SK-N-SH treated with all-trans-retinoic acid at 6 μM for 48 hours (cell line): ENCODE results near the gene NUP98.

Source experiments
- ATAC-seq: fragments of 200-7000 bp; cut with Tn5 transposase; 3 replicates; pipeline ENCODE4 v1.9.1; 2020; ENCODE audit warnings: mild to moderate bottlenecking, moderate library complexity
- ARNTL ChIP-seq: fragments of 450-650 bp; formaldehyde crosslinking; IDR thresholded peaks from 2 replicates; pipeline ENCODE4 v1.5.0; 2020; ENCODE audit warnings: low read depth, mild to moderate bottlenecking, moderate library complexity, borderline replicate concordance
- BACH2 ChIP-seq: fragments of 250-450 bp; sonication (Bioruptor Pico); IDR thresholded peaks from 2 replicates; pipeline ENCODE4 v1.9.0; 2021; ENCODE audit warnings: mild to moderate bottlenecking, borderline replicate concordance
- CSDC2 ChIP-seq: fragments of 250-450 bp; sonication (Bioruptor Pico); IDR thresholded peaks from 2 replicates; pipeline ENCODE4 v1.5.0; 2020; ENCODE audit warnings: mild to moderate bottlenecking, moderate library complexity
- ESRRG ChIP-seq: fragments of 250-450 bp; sonication (Bioruptor Pico); IDR thresholded peaks from 2 replicates; pipeline ENCODE4 v1.6.1; 2021; ENCODE audit warnings: mild to moderate bottlenecking
- GLIS3 ChIP-seq: fragments of 250-450 bp; sonication (Bioruptor Pico); IDR thresholded peaks from 2 replicates; pipeline ENCODE4 v1.5.0; 2020; ENCODE audit warnings: mild to moderate bottlenecking, moderate library complexity
- ISL1 ChIP-seq: fragments of 250-450 bp; sonication (Bioruptor Pico); IDR thresholded peaks from 2 replicates; pipeline ENCODE4 v2.1.2; 2022; ENCODE audit warnings: mild to moderate bottlenecking, moderate library complexity
- OSR1 ChIP-seq: fragments of 250-450 bp; sonication (Bioruptor Pico); IDR thresholded peaks from 2 replicates; pipeline ENCODE4 v1.8.0; 2022; ENCODE audit warnings: moderate library complexity, mild to moderate bottlenecking, inconsistent platforms
- RARB ChIP-seq: fragments of 250-450 bp; sonication (Bioruptor Pico); IDR thresholded peaks from 2 replicates; pipeline ENCODE4 v1.8.0; 2021; ENCODE audit warnings: mild to moderate bottlenecking, moderate library complexity
- SNAI2 ChIP-seq: fragments of 250-450 bp; sonication (Bioruptor Pico); IDR thresholded peaks from 2 replicates; pipeline ENCODE4 v1.5.0; 2020; ENCODE audit warnings: mild to moderate bottlenecking, moderate library complexity
- TCF4 ChIP-seq: fragments of 250-450 bp; sonication (Bioruptor Pico); IDR thresholded peaks from 2 replicates; pipeline ENCODE4 v1.8.0; 2021; ENCODE audit warnings: mild to moderate bottlenecking, moderate library complexity, borderline replicate concordance
- TOX ChIP-seq: fragments of 250-450 bp; sonication (Bioruptor Pico); IDR thresholded peaks from 2 replicates; pipeline ENCODE4 v1.8.0; 2021; ENCODE audit warnings: mild to moderate bottlenecking, moderate library complexity, borderline replicate concordance
- ZC3H10 ChIP-seq: fragments of 250-450 bp; sonication (Bioruptor Pico); IDR thresholded peaks from 2 replicates; pipeline ENCODE4 v1.5.1; 2021; ENCODE audit warnings: mild to moderate bottlenecking, moderate library complexity
- ZFP30 ChIP-seq: fragments of 450-650 bp; formaldehyde crosslinking; IDR thresholded peaks from 2 replicates; pipeline ENCODE4 v1.5.0; 2022; ENCODE audit warnings: mild to moderate bottlenecking, moderate library complexity
- ZNF565 ChIP-seq: fragments of 450-650 bp; formaldehyde crosslinking; conservative IDR thresholded peaks from 2 replicates; pipeline ENCODE4 v1.5.0; 2020; ENCODE audit warnings: low read depth, mild to moderate bottlenecking, moderate library complexity
- ZNF8 ChIP-seq: fragments of 450-650 bp; formaldehyde crosslinking; IDR thresholded peaks from 2 replicates; pipeline ENCODE4 v1.5.0; 2020; ENCODE audit warnings: mild to moderate bottlenecking, moderate library complexity
- TF ChIP-seq, protein P1 (sequence below): fragments of 250-450 bp; sonication (Bioruptor Pico); IDR thresholded peaks from 2 replicates; pipeline ENCODE4 v1.5.0; 2020; ENCODE audit warnings: mild to moderate bottlenecking, moderate library complexity
- TF ChIP-seq, protein P2 (sequence below): fragments of 250-450 bp; sonication (Bioruptor Pico); IDR thresholded peaks from 2 replicates; pipeline ENCODE4 v1.8.0; 2020; ENCODE audit warnings: mild to moderate bottlenecking, moderate library complexity, borderline replicate concordance
- TF ChIP-seq, protein P3 (sequence below): fragments of 250-450 bp; sonication (Bioruptor Pico); IDR thresholded peaks from 2 replicates; pipeline ENCODE4 v1.5.1; 2021; ENCODE audit warnings: mild to moderate bottlenecking, moderate library complexity
- TF ChIP-seq, protein P4 (sequence below): fragments of 250-450 bp; sonication (Bioruptor Pico); IDR thresholded peaks from 2 replicates; pipeline ENCODE4 v1.5.1; 2020; ENCODE audit warnings: low read depth, mild to moderate bottlenecking, moderate library complexity
- TF ChIP-seq, protein P5 (sequence below): fragments of 250-450 bp; sonication (Bioruptor Pico); IDR thresholded peaks from 2 replicates; pipeline ENCODE4 v1.8.0; 2021; ENCODE audit warnings: low read depth, mild to moderate bottlenecking, moderate library complexity, borderline replicate concordance

NUP98 gene

DNA sequence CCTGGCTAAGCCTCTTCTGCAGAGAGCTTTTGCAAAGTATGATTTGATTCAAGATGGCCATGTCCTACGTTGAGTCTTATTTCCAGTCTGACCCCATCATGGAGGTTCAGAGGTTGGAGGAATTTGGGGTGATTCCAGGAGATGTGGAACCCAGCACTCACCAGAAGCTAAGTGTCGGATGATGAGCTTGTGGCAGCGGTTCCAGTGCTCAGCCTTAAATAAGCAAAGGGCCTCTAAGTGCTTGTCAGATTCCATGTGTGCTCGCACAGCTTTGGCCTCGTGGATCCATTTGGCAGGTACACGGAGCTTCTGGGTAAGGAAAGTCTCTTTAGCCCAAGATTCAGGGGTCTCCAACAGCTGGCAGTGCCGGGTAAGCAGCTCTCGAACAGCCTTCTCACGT is 114.3 kb downstream of the NUP98 start:
- no peak for ATAC-seq
- TF ChIP-seq, protein P1, sequence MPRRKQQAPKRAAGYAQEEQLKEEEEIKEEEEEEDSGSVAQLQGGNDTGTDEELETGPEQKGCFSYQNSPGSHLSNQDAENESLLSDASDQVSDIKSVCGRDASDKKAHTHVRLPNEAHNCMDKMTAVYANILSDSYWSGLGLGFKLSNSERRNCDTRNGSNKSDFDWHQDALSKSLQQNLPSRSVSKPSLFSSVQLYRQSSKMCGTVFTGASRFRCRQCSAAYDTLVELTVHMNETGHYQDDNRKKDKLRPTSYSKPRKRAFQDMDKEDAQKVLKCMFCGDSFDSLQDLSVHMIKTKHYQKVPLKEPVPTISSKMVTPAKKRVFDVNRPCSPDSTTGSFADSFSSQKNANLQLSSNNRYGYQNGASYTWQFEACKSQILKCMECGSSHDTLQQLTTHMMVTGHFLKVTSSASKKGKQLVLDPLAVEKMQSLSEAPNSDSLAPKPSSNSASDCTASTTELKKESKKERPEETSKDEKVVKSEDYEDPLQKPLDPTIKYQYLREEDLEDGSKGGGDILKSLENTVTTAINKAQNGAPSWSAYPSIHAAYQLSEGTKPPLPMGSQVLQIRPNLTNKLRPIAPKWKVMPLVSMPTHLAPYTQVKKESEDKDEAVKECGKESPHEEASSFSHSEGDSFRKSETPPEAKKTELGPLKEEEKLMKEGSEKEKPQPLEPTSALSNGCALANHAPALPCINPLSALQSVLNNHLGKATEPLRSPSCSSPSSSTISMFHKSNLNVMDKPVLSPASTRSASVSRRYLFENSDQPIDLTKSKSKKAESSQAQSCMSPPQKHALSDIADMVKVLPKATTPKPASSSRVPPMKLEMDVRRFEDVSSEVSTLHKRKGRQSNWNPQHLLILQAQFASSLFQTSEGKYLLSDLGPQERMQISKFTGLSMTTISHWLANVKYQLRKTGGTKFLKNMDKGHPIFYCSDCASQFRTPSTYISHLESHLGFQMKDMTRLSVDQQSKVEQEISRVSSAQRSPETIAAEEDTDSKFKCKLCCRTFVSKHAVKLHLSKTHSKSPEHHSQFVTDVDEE (CRISPR knock-in tag), result no peak
- TF ChIP-seq, protein P2, sequence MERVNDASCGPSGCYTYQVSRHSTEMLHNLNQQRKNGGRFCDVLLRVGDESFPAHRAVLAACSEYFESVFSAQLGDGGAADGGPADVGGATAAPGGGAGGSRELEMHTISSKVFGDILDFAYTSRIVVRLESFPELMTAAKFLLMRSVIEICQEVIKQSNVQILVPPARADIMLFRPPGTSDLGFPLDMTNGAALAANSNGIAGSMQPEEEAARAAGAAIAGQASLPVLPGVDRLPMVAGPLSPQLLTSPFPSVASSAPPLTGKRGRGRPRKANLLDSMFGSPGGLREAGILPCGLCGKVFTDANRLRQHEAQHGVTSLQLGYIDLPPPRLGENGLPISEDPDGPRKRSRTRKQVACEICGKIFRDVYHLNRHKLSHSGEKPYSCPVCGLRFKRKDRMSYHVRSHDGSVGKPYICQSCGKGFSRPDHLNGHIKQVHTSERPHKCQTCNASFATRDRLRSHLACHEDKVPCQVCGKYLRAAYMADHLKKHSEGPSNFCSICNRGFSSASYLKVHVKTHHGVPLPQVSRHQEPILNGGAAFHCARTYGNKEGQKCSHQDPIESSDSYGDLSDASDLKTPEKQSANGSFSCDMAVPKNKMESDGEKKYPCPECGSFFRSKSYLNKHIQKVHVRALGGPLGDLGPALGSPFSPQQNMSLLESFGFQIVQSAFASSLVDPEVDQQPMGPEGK, result no peak
- no peak for TF ChIP-seq GLIS3
- no peak for TF ChIP-seq ZC3H10 (CRISPR knock-in tag)
- no peak for TF ChIP-seq SNAI2 (CRISPR knock-in tag)
- TF ChIP-seq, protein P3, sequence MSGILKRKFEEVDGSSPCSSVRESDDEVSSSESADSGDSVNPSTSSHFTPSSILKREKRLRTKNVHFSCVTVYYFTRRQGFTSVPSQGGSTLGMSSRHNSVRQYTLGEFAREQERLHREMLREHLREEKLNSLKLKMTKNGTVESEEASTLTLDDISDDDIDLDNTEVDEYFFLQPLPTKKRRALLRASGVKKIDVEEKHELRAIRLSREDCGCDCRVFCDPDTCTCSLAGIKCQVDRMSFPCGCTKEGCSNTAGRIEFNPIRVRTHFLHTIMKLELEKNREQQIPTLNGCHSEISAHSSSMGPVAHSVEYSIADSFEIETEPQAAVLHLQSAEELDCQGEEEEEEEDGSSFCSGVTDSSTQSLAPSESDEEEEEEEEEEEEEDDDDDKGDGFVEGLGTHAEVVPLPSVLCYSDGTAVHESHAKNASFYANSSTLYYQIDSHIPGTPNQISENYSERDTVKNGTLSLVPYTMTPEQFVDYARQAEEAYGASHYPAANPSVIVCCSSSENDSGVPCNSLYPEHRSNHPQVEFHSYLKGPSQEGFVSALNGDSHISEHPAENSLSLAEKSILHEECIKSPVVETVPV (CRISPR knock-in tag), result no peak
- TF ChIP-seq ARNTL (CRISPR knock-in tag), result no peak
- no peak for TF ChIP-seq RARB
- TF ChIP-seq OSR1 (CRISPR knock-in tag), result no peak
- TF ChIP-seq CSDC2 (CRISPR knock-in tag), result no peak
- no peak for TF ChIP-seq ISL1 (CRISPR knock-in tag)
- TF ChIP-seq ESRRG (CRISPR knock-in tag), result no peak
- no peak for TF ChIP-seq BACH2 (CRISPR knock-in tag)
- no peak for TF ChIP-seq ZFP30 (CRISPR knock-in tag)

DNA sequence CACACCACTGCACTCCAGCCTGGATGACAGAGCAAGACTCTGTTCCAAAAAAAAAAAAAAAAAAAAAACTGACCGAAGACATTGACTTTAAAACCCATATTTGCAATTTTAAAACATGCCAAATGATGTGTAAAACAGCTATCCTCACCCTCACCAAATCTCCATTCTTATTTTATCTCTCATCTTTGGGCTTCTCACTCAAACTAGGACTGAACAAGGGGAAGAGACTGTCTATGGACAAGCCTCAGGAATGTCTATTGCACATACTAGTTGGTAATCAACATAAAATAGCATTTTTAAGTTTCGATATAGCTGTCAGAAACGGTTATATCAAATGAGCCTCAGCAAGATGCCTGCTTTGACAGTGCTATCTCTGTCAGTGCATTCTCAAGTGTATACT is 118.3 kb downstream of the NUP98 start:
- no peak for TF ChIP-seq TCF4 (CRISPR knock-in tag)
- TF ChIP-seq ZFP30 (CRISPR knock-in tag), result no peak
- TF ChIP-seq ISL1 (CRISPR knock-in tag), result no peak
- TF ChIP-seq ZC3H10 (CRISPR knock-in tag), result no peak
- TF ChIP-seq SNAI2 (CRISPR knock-in tag), result no peak
- TF ChIP-seq ZNF565 (CRISPR knock-in tag), result no peak
- no peak for TF ChIP-seq BACH2 (CRISPR knock-in tag)
- TF ChIP-seq TOX (CRISPR knock-in tag), result no peak
- TF ChIP-seq, protein P1 (CRISPR knock-in tag), result no peak
- no peak for TF ChIP-seq RARB
- TF ChIP-seq, protein P4, sequence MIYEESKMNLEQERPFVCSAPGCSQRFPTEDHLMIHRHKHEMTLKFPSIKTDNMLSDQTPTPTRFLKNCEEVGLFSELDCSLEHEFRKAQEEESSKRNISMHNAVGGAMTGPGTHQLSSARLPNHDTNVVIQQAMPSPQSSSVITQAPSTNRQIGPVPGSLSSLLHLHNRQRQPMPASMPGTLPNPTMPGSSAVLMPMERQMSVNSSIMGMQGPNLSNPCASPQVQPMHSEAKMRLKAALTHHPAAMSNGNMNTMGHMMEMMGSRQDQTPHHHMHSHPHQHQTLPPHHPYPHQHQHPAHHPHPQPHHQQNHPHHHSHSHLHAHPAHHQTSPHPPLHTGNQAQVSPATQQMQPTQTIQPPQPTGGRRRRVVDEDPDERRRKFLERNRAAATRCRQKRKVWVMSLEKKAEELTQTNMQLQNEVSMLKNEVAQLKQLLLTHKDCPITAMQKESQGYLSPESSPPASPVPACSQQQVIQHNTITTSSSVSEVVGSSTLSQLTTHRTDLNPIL, result no peak
- TF ChIP-seq, protein P5, sequence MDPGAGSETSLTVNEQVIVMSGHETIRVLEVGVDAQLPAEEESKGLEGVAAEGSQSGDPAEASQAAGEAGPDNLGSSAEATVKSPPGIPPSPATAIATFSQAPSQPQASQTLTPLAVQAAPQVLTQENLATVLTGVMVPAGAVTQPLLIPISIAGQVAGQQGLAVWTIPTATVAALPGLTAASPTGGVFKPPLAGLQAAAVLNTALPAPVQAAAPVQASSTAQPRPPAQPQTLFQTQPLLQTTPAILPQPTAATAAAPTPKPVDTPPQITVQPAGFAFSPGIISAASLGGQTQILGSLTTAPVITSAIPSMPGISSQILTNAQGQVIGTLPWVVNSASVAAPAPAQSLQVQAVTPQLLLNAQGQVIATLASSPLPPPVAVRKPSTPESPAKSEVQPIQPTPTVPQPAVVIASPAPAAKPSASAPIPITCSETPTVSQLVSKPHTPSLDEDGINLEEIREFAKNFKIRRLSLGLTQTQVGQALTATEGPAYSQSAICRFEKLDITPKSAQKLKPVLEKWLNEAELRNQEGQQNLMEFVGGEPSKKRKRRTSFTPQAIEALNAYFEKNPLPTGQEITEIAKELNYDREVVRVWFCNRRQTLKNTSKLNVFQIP (CRISPR knock-in tag), result no peak
- TF ChIP-seq, protein P2, result no peak
- no peak for TF ChIP-seq ZNF8
- TF ChIP-seq GLIS3, result no peak
- TF ChIP-seq ESRRG (CRISPR knock-in tag), result no peak
- no peak for ATAC-seq
